HG02678 (cell line): ENCODE results near the gene PPFIA1.

Experiments used
- ATAC-seq: cut with Tn5 transposase; IDR thresholded peaks from one replicate; pipeline ENCODE4 v1.9.1; 2021; ENCODE audit warnings: mild to moderate bottlenecking, moderate library complexity; ENCODE audit not compliant: unreplicated experiment

The PPFIA1 gene

GRCh38 chr11:70353329-70353728, 82.8 kb downstream of the PPFIA1 start:
- no peak for ATAC-seq

GRCh38 chr11:70353900-70354568, 83.5 kb downstream of the PPFIA1 start:
- ATAC-seq, result no peak

DNA sequence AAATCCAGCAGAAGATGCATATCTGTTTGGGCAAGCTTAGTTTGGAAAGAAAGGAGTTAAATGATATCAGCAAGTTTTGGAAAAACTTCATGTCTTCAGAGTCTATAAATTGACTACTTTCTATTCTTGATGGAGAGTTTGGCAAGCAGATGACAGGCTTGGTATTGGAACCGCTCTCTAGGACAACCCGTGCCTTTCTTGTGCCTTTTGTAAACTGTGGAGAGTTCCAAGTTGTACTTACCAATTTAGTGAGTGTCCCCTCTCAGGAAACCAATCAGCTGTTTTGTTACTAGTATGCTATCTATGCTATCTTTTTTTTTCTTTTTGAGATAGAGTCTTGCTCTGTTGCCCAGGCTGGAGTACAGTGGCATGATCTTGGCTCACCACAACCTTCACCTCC, 84.1 kb downstream of the PPFIA1 start:
- no peak for ATAC-seq

DNA sequence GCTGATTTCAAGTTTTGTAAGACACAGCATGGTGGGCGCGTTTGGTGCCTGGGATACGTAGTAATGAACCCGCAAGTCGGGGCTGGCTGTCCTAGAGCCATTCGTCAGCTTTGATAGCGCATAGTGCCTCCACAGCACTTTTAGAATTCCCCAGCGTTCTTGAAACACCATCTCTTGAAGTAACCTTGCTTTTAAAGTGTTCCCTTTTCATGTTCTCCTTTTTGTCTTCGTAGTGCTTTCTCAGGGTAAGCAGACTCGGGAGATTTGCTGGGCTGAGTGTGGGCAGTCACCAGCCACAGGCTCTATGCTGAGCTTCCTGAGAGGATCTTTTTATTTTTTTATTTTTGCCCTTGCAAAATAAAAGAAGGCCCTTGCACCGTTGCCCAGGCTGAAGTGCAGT, 88.3 kb downstream of the PPFIA1 start:
- no peak for ATAC-seq

DNA sequence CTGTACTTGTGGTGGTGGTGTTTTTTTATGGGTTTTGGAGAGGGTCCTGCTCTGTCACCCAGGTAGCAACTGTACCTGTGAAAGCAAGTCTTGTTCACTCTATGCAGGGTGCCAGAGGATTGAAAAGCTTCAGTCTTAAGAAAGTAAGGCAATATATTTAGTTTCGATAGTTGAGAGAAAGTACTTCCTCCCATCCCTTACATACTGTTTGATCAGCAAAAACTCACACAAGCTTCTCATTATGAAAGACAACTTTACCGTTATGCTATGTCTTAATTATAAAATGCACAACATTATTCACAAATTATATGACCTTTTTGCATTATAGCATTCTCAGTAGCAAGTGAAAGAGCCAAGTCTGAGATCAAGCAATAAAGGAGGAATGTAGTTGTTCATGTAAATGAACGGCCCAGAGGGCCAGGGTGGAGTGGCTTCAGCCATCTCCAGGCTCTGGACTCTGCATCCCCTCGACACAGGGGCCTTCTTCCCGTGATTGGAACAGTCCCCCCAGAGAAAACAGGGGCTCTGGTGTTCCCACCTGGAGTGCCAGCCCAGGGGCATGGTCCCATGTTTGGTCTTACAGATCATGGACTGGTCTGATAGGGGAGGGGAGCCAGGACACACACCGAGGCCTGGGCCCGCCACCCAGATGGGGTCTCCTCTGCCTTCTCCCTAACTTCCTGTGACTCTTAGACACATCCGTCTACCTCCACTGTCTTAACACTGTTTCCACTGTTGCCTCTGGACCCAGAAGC, 89.1 kb downstream of the PPFIA1 start:
- ATAC-seq, result no peak

DNA sequence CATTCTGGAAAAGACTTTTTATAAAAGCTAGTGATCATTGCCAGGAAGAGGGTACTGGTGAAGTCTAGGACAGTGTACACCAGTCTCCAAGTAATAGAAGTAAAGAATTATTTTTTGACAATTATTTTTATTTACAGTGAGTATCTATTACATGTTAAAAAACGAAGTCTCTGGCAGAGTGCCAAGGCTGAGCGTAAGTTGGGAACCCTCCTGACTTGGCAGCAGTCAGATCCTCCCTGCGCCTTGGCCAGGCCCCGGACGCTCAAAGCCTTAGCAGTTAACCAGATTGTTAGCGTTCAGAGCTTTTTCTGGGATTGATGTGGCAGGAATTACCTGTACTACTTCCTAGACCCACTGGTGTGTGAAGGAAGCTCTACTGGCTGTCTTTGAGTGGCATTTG, 89.7 kb downstream of the PPFIA1 start:
- ATAC-seq, result no peak

GRCh38 chr11:70364178-70364577, 93.7 kb downstream of the PPFIA1 start:
- no peak for ATAC-seq

DNA sequence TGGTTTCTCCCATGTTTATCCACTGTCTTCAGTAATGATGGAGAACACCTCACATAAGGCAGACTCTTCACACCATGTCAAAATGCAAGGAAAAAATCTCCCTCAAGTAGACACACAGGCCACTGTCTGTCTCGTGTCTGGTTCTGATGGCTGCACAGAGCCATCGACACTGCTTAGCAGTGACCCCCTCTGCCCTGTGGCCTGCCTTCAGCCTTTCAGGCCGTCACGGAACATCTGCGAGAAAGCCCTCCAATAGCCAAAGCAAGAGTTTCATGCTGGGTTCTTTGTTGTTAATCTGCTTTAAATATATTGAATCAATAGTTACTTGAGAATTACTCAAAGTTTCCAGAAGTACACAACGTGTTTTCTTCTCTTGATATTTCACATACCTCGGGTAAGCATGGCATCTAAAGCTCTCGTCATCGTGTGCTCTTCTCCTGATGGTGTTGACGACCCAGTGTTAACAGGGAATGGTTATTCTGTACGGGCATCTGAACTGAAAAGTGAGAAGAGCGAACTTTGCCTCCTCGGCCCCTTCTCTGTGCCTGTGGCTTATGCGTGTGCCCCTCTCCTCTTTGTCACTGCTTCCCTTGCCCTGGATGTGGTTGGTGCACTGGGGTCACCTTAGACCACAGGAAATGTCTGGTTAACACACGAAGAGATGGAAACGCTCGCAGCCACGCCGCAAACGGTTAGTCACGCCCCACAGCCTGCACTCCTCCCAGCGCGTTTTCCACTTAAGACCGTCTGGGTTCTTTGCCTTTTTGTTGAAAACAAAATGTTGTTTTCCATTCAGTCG, 94.5 kb downstream of the PPFIA1 start:
- no peak for ATAC-seq

DNA sequence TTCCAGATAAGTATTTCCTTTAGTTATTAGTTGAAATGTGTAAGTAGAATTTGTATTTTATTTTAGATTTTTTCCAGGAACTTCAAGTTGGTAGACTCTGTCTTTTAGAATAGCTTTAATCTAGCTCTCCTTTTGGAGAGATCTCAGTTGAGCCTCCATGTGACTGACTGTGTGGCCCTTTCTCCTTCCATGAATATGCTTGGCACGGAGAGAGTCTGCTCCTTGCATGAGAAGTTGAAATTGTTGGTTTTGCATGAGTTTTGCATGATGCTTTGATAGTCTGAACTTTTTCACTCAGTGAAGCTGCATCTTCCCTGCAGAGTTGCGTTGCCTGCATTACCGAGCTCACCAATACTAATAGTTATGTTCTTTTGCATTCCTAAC, 95.0 kb downstream of the PPFIA1 start:
- ATAC-seq, result no peak

GRCh38 chr11:70367071-70367470, 96.6 kb downstream of the PPFIA1 start:
- no peak for ATAC-seq

GRCh38 chr11:70368961-70369360, 98.5 kb downstream of the PPFIA1 start:
- ATAC-seq, result no peak

- no peak for ATAC-seq
Measured at GRCh38 chr11:70371241-70371640, 100.8 kb downstream of the PPFIA1 start.

GRCh38 chr11:70372076-70372475, 101.6 kb downstream of the PPFIA1 start:
- ATAC-seq, result no peak

DNA sequence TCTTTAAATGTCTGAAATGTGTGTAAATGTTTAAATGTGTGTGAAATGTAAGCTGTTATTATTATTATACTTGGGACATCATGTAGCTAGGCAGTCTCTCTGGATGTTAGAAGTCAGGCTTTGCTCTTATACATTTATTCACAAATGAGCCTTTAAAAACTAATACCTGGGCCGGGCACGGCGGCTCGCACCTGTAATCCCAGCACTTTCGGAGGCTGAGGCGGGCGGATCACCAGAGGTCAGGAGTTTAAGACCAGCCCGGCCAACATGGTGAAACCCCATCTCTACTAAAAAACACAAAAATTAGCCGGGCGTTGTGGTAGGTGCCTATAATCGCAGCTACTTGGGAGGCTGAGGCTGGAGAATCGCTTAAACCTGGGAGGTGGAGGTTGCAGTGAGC, 106.1 kb downstream of the PPFIA1 start:
- ATAC-seq, result no peak

- ATAC-seq, result no peak
Measured at GRCh38 chr11:70377645-70378044, 107.2 kb downstream of the PPFIA1 start.

GRCh38 chr11:70378506-70379134, 108.1 kb downstream of the PPFIA1 start:
- no peak for ATAC-seq

GRCh38 chr11:70381350-70381749, 110.9 kb downstream of the PPFIA1 start:
- no peak for ATAC-seq

DNA sequence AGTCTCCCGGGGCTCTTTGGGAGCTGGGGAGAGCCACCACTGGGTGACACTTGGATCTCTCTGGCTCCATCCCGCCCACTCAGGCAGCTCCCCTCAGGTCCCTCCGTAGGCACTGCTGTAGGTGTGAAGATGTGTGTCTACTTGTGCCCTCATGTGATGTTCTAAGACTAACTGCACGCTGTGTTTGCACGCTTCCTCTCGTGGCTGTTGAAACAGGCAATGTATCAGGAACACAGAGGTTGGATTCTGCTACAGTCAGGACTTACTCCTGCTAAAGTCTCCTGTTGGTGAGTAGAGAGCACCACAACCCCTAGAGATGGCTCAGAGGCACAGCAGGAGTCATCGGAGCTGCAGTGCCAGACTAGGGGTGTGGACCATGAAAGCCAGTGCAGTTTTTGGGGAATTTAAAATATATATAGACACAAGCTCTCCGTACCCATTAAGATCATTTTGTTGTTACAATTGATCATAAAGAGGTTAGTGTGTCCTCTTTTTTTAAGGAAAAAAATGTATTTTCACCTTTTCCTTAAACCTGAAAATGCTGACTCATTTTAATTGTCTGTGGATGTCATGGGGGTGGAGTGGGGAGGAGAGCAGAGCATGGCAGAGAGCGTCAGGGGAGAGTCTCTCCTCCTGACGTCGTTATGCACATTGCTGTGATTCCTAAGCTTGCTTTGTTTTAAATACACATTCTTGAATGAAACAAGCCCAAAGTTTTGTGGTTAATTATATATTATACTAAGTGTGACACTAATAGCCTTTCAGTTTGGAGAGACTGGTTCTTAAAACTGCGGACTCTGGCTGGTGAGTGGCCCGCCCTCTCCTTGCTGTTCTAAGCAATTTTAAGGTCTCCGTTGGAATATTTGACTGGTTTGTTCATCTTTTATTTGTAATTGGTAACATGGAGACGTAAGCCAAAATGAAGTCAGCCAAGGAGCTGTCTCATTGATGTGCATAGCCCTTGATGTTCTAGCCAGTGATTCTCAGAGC, 111.7 kb downstream of the PPFIA1 start:
- ATAC-seq, result no peak

- no peak for ATAC-seq
Measured at GRCh38 chr11:70383664-70384565, 113.4 kb downstream of the PPFIA1 start.
